HK-2 (cell line): Measurements from ENCODE around the gene LRRC56.
A peak's percentile ranks its signal among the peaks of the same experiment; 100 is the strongest.

Experiments
- DNase-seq: peaks from one replicate; pipeline ENCODE4 v3.0.0-alpha.2; 2018; ENCODE audit not compliant: unreplicated experiment

The LRRC56 gene

GRCh38 chr11:575313-575995 is 38.1 kb downstream of the LRRC56 start:
- DNase-seq: no peak

- DNase-seq: peak; percentile 92
Observed at GRCh38 chr11:575996-576768, 38.9 kb downstream of the LRRC56 start, which contains the start of gene PHRF1. TSS of gene PHRF1 (plus strand) at chr11:576470. CDS start at chr11:581513, 5,043 bp downstream.

- DNase-seq: no peak
Observed at GRCh38 chr11:576811-577610, 39.7 kb downstream of the LRRC56 start.

GRCh38 chr11:577611-577894 is 40.2 kb downstream of the LRRC56 start:
- no peak for DNase-seq

- no peak for DNase-seq
Observed at GRCh38 chr11:578276-579035, 41.1 kb downstream of the LRRC56 start.

- DNase-seq: no peak
Observed at GRCh38 chr11:579830-580601, 42.7 kb downstream of the LRRC56 start.

GRCh38 chr11:581342-581741 is 44.0 kb downstream of the LRRC56 start:
- no peak for DNase-seq

- DNase-seq: no peak
Observed at GRCh38 chr11:581752-582151, 44.4 kb downstream of the LRRC56 start.

- DNase-seq: no peak
Observed at GRCh38 chr11:584287-584686, 47.0 kb downstream of the LRRC56 start.

GRCh38 chr11:586376-587316 is 49.3 kb downstream of the LRRC56 start:
- no peak for DNase-seq

GRCh38 chr11:587546-587945 is 50.2 kb downstream of the LRRC56 start:
- no peak for DNase-seq

GRCh38 chr11:587978-588380 is 50.7 kb downstream of the LRRC56 start:
- DNase-seq: peak; percentile 82

- no peak for DNase-seq
Observed at GRCh38 chr11:589798-590197, 52.5 kb downstream of the LRRC56 start.

GRCh38 chr11:590997-591396 is 53.7 kb downstream of the LRRC56 start:
- no peak for DNase-seq

- no peak for DNase-seq
Observed at GRCh38 chr11:592501-592900, 55.2 kb downstream of the LRRC56 start.

- no peak for DNase-seq
Observed at GRCh38 chr11:592918-593317, 55.6 kb downstream of the LRRC56 start.

GRCh38 chr11:593347-593746 is 56.0 kb downstream of the LRRC56 start:
- DNase-seq: no peak

GRCh38 chr11:595400-595799 is 58.1 kb downstream of the LRRC56 start:
- DNase-seq: no peak

GRCh38 chr11:596374-596773 is 59.0 kb downstream of the LRRC56 start:
- DNase-seq: no peak

- no peak for DNase-seq
Observed at GRCh38 chr11:597166-597725, 59.9 kb downstream of the LRRC56 start.
